HL-60/S4 treated with retinoic acid at 250 ng/mL for 4 days and 3 days (cell line): ENCODE data around the gene KIAA0825.

Experiments
- in situ Hi-C: fragments of 300-500 bp; cut with MboI; formaldehyde crosslinking; loops from 2 replicates; pipeline ENCODE4 v1.7.0; 2022; ENCODE audit warnings: low sequenced_read_pairs

The KIAA0825 gene

DNA sequence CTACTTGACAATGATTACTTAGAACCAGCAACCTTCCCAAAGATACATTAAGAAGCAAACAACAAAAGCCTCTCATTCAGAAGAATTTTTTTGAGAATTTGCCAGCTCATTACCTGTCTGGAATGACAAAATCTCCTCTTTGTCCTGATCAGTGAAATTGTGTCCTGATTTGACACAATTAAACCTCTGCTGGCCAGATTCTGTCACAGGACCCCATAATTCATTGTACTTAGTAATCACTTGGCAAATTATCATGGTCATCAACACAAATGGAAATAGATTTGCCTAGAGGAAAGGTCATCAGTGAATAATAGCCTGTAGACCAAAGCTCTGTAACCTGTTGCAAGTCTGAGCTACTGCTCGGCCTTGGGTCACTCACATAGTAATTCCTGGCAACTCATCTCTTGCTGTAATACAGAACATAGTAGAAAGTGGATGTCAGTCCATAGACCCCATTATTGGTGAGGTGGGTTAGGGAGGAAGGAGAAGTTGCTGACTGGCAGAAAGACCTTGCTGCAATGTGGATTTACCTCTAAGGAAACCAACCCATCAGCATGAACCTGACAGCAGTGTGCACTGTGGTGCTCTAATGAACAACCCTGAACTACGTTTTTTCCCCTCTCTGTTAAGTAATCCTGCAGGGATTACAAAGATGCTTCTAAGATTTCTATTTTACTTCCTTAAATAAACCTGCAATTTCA is 370.1 kb downstream of the KIAA0825 start:
- in situ Hi-C loops: no loop called here

DNA sequence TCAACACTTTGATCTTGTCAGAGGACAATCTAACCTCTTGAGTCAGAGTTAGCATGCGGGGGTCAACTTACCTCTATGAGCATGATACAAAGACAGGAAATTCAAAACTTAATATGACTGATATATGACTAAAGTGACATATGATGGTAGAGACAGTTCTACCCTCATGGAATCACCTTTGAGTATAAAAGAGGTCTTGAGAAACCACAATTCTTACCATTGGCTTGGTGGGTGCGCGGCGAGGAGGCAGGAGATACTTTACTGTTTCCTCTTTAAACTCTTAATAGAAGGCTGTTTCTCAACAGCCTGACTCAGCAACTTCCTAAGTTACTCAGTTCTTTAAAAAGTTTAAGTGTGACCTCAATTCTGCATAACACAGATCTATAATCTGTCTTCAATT is 372.8 kb downstream of the KIAA0825 start:
- in situ Hi-C loops: no loop called here

DNA sequence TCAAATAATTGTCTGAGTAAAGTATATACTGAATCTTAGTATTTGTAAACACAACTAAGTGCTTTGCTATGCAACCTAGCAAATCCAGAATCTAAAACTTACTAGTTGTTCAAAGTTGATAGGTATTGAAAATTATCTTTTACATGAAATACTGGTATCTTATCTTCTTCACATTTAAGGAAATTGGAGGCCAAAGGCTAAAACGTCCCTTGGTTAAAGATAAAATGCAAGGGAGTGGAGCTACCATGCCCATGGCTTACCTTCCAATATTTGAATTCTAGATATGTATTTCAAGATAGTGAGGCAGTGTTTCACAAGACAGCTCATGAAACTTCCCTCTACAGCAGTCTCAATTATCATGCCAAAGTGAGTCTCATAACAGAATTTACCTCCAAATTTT is 373.5 kb downstream of the KIAA0825 start:
- in situ Hi-C loops: no loop called here

DNA sequence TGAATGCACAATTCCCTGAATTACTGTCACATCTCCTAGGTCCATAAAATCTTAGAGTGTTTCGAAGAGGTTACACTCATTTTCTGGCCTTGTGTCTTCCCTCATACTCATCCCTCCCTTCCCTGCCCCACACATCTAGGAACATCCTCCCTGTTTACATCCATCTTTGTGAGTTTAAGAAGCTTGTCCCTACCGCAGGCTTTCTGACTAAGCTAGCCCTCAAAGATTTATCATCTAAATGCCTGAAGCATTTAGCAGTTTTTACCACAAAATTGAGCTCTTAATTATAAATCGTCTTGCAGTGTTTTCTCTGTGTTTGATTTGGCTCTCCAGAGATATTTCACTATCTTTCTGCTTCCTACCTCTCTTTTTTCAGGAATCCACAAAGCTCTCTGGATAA is 374.8 kb downstream of the KIAA0825 start:
- in situ Hi-C loops: no loop called here

DNA sequence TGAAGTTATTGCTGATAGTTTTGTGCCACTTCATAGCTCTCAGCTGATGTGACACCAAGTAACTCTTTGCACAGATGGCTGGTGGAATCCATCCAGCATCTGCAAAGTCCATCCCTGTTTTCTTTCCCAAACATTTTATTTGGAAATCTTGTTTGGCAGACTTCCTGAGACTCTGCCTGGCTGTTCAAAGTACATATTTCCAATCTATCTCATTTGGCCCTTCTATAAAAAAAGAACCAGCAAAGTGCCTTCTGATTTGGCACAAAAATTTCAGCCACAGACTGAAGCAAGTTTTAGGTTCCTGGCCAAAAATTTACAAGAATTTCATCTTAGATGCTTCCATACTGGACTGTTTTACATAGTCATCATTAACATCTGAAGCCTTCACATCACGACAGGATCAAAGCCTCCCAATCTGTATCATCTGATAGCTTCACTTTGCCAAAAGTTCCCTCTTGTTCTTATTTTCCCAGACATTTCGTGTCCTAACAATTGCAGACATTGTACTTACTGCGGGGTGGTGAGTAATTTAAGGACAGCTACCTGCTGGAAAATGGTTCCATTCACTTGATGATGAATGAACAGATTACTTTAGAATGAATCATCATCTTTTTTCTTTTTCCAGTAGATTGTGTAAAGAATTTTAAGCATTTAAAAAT is 377.3 kb downstream of the KIAA0825 start:
- in situ Hi-C loops: no loop called here

DNA sequence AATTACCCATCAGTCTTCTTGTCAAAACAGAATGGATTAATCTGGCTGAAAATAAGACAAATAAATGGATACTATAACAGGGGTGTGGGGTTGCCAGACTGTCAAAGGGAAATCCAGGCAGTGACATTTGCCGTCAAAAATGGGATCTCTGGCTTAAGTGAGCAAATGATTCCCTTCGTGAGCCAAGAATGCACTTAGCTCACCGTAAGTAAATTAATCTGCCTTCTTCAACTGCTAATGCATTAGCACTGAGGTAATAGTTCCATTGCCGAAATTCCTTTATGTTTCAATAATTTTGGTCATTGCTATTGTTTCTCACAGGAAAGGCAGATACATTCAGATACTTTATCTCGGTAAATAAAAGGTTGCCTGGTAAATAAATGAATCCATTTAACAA is 377.8 kb downstream of the KIAA0825 start:
- in situ Hi-C loops: no loop called here

DNA sequence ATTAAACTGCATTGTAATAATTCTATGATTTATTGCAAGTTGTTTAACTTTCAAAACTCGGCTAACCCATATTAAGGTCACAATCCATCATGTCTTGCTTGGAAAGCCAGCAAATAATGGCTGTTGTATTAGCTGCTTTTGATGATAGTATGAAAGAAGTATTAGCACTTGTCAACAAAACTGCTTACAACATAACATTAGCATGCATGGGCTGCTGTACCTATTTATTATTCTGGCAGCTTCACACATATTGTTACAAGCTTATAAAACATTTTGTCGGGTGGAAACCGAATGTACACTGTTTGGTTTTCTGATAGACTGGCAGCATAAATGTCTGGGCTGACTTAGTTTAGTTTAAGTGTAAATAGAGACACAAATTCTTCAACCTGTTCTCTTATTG is 378.3 kb downstream of the KIAA0825 start:
- in situ Hi-C loops: no loop called here

DNA sequence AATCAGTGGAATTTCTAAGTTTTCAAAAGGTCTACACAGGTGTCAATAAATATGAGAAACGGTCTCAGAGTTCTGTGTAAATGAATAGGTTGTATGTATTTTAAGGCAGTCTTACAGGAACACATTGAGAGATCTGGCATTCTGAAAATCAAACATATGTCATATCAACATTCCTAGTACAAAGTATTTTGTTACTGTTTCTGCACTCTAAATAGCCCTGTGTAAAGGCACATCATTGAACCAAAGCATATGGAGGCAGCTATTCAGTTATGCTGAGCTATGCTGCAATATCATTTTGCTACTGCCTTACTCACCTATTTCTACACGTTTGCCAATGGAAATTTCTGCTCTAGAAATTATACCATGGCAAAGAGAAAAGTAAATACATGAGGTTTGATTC is 379.1 kb downstream of the KIAA0825 start:
- in situ Hi-C loops: no loop called here

DNA sequence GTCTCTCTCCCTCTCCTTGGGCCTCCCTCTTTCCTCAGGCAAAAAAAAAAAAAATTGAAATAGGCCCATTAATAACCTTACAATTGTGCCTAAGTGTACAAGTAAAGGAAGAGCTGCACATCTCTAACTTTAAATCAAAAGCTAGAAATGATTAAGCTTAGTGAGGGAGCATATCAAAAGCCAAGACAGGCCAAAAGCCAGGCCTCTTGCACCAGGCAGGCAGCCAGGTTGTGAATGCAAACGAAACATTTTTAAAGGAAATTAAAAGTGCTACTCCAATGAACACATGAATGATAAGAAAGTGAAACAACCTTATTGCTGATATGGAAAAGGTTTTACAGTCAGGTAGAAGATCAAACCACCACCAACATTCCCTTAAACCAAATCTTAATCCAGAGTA is 383.4 kb downstream of the KIAA0825 start:
- in situ Hi-C loops: no loop called here

DNA sequence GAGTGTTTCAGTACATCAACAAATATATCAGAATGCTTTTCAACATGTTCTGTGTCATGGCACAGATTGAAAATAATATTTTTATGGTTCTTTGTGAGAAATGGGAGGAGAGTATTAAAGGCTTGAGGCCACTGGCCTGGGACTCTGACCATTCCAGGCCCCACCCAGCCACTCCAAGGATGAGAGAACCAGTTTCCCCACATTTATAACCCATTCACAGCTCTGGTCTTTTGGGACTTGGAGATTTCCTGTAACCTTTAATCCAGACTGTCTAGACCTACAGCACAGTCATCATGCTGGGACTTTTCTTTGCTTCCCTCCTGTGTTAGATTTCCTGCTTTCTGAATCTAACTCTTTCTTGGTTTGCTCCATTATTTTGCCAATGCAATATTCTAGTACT is 389.6 kb downstream of the KIAA0825 start:
- in situ Hi-C loops: no loop called here

DNA sequence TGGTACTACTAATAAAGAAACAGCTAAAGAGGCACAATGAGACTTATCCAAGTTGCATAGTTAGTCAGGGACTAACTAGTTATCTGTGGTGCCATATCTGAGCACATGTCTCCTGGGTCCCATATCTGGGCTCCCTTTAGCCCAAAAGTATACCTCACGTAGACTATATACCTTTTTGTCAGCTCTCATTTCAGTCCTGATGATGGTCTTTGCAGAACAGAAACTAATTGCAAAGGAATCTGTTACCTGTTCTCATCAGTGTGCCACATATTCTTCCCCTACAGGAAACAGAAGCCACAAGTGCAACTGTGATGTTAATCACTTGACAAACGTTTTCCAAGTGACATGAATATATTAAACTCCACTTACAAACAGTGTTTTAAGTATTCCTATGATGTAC is 395.2 kb downstream of the KIAA0825 start:
- in situ Hi-C loops: no loop called here

DNA sequence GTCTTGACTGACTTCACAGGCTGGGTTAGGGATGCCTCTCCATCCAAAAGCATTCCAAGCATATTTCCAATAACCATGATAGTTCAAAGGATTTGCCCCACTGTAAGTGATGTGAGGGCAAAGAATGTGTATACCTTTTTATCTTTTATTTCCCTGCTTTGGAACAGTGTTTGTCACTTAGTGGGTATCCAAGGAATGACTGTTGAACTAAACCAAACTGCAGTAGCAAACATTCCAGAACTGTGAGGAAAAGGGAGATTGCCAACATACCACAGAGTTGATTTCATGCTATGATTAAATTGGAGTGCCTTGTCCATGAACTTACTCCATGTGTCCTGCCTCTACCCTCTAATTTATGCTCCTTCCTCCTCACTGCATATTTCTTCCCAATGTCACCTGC is 400.0 kb downstream of the KIAA0825 start:
- in situ Hi-C loops: no loop called here

DNA sequence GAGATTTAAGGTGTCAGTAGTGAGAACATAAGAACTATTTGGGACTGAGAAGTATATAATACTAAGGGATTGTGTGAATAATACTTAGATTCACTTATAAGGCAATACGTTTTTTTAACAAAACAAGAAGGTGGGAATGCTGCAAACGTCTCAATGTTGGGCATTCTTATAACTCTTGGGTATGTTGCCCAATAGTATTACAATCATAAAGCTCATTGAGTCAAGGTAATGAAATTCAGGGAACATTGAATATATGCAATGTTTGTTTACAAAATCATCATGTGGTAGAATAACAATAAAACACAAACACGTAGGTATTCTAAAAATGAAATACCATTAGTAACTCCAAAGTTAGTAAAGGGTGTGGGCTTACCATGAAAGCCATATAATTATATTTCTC is 400.7 kb downstream of the KIAA0825 start:
- in situ Hi-C loops: no loop called here

DNA sequence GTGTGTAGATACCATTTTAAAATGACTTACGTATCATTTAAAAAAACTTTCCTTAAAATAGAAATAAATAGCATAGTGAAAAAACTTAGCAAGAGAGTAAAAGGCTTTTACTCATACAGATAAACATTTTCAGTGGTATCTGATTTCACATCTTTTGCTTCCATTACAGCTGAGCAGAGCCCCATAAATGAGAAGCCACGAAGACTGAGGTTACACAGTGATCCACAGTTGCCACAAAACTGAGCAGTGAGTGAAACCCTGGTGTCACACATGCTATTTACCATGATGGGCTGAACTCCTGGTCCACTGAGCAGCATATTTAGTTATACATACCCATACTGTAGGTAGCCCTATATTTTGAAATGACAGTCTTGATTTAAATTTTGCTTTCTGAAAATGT is 401.2 kb downstream of the KIAA0825 start:
- in situ Hi-C loops: no loop called here

DNA sequence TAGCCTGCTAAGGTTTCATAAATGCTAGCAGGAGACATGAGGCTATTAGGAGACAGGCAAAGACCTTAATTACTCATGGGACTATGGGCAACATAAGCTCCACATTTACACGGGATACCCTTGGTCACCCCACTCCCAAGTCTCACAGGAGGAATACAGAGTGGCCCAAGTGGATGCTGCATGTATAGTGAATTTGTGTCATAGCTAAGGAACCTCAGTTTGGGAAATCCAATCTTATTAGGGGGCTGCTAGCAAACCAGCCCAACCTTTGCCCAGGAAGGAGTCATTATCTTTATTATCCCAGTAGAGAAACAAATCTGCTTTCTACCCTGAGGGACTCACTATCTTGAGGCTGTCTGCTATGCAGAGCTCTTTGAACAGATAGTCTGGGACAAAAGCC is 405.9 kb downstream of the KIAA0825 start:
- in situ Hi-C loops: no loop called here

DNA sequence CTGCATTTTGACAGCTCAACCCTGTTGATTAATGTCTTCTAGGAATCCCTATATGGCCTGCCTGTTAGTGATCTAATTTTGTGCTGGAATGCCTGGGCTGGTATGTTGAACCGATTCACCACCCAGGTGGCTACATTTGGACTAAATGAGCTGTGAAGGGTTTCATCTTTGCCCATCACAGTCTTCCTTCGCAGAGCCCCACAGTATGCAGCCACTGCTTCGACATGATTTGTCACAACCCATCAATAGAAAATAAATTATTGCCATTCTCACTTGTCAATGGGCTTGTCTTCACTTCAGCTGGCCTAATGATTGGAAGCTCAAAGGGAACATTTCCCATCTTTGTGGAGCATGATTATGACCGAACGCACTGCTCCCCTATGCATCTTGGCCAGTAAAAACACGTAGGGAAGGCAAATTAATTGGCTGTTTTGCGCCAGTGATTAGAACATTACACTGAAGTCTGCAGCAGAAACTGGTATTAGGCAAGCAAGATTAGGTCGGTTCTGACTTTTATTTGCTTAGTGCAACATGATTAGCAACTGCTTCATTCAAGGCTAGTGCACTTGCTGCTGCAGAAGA is 408.5 kb downstream of the KIAA0825 start:
- in situ Hi-C loops: no loop called here

DNA sequence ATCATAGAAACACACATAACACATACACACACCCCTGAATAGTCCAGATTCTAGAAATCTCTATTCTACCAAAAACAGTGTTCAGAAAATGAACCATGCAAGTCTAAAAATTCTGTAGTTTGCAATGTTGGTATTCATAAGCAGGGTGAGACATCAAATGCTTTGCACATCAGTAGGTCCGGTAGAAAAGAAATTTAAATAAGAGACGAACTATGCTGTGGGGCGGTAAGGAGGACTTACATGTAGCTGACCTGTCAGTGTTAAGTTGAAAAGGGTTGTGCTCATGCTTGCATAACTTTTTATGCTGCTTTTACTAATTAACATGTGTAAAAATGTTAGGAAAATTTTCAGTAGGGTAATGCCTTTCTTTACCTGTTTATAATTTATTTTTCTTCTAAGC is 409.1 kb downstream of the KIAA0825 start:
- in situ Hi-C loops: no loop called here

DNA sequence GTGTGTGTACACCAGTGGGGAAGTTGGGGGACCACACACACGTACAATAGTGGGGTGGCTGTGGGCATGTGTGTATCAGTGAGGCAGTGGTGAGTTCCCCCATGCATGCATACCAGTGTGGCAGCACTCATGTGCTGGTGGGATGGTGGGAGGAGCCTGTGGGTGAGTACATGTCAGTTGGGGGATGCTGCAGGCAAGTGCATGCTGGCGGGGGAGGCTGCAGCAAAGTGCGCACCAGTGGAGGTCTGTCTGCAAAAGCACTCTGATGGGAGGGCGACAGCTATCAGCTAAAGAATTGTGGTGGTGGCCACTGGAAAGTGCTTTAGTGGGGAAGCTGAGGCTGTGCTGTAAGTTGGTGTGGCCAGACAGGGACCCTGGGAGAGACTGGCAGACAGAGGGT is 418.8 kb downstream of the KIAA0825 start:
- in situ Hi-C loops: no loop called here

DNA sequence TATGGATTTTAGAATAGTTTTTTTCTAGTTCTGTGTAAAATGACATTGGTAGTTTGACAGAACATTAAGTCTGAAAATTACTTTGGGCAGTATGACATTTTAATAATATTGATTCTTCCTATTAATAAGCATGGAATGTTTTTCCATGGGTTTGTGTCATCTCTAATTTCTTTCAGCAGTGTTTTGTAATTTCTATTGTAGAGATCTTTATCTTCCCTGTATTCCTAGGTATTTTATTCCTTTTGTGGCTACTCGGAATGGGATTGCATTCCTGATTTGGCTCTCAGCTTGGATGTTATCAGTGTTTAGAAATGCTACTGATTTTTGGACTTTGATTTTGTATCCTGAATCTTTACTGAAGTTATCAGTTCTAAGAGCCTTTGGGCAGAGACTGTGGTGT is 420.4 kb downstream of the KIAA0825 start:
- in situ Hi-C loops: no loop called here

DNA sequence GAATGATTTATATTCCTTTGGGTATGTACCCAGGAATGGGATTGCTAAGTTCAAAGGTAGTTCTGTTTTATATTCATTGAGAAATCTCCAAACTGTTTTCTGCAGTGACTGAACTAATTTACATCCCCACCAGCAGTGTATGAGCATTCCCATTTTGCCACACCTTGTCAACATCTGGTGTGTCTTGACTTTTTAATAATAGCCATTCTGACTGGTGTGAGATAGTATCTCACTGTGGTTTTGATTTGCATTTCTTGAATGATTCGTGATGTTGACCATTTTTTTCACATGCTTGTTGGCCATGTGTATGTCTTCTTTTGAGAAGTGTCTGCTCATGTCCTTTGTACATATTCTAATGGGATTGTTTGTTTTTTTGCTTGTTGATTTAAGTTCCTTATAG is 421.5 kb downstream of the KIAA0825 start:
- in situ Hi-C loops: no loop called here

DNA sequence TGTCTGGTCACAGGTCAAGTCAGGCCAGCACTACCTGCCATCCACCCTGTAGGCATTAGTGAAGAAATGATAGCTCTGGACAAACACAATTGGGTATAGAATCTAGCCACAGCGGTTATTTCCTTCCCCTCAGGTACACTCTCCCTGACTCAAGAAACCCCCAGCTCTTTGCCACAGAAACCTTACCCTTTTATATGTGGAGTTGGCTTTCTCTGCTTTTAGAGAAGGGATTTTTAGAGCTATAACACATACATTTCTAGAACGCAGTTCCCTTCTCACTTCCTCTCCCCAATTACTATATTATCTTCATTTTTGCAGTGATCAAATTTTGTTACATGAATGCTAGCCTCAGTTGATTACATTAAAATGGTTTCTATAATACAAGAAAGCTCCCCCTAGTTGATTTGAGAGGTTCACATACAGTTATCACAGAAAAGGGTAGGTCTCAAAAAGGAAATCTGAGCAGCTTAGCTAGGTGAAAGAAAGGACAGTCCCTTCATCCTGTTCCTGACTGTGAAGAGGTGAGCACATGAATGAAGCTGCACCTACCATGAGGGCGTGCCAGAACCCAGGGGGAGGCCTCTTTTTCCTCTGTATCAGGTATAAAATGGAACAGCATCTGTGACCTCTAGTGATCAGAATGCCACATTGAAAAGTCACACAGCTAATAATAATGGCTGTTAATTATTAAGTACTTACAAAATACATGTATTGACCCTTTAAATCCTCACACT is 425.6 kb downstream of the KIAA0825 start:
- in situ Hi-C loops: no loop called here

DNA sequence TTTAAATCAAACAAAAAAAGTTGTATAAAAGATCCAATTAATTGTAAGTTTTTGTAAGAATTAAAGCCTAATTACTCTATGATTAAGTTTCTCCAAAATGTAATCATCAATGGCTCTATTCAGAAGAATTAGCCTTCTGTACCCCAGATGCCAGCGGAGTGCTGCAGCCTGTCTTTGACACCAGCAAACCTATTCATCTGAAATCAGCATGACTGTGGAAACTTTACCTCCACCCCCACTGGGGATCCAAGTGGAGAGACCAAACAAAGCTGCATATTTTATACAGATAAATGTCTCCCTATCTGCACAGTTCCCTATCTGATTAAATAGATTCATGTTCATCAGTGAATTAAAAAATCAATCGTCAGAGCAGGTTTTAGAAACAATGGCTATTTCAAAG is 426.8 kb downstream of the KIAA0825 start:
- in situ Hi-C loops: no loop called here
